HCT116 (cell line): ENCODE results near the gene MICAL3. TPM values are rescaled to one million over a fixed set of nuclear protein-coding genes. Genes with fewer than 3 reads are reported as not detected.

Experiments
- ATAC-seq: fragments of 200-7000 bp; cut with Tn5 transposase; 2 replicates; pipeline ENCODE4 v1.9.1; 2020; ENCODE audit warnings: mild to moderate bottlenecking, moderate library complexity
- BruUV-seq: library from RNA; stranded (reverse); fragments of 400-500 nt; replicated peaks from 2 replicates; lab custom pipeline; 2021; lab: Mats Ljungman, UMichigan
- CTCF ChIA-PET: fragments of 300-600 bp; sonication (Branson Sonifier 250); formaldehyde crosslinking; loops from one replicate; lab custom pipeline; 2021; ENCODE audit warnings: antibody characterized with exemption; lab: Charles Lee
- POLR2A ChIA-PET: fragments of 300-600, 350-600 bp; sonication (Branson Sonifier 250); formaldehyde crosslinking; loops from one replicate; lab custom pipeline; 2021; ENCODE audit warnings: antibody characterized with exemption; lab: Charles Lee
- RAD21 ChIA-PET, 2 experiments: fragments of 300-600 bp; sonication (Branson Sonifier 250); formaldehyde crosslinking; loops; one replicate each; lab custom pipeline; 2023; ENCODE audit warnings: low total read pairs in 2 of 2; ENCODE audit not compliant: uncharacterized antibody in 2 of 2, unreplicated experiment in 2 of 2, low non-redundant PET in 1 of 2; lab: Charles Lee
- DNase-seq: peaks from one replicate; pipeline ENCODE4 v3.0.0-alpha.2; 2010; ENCODE audit warnings: low read depth, low spot score
- H2AFZ ChIP-seq: fragments of 200-600 bp; shearing (Covaris generic), sonication (generic); 2 replicates; pipeline ENCODE4 v1.6.1; 2017; ENCODE audit warnings: low read depth, mixed run types, mixed read lengths, antibody characterized with exemption, low read length; ENCODE audit not compliant: poor library complexity, severe bottlenecking
- H3K27ac ChIP-seq: 2 replicates; pipeline ENCODE4 v1.5.1; 2012; ENCODE audit warnings: low read depth, low read length
- H3K27me3 ChIP-seq: fragments of 200-600 bp; sonication (generic); 2 replicates; pipeline ENCODE4 v1.6.1; 2016; ENCODE audit warnings: mixed run types, low read length, mixed read lengths; ENCODE audit not compliant: insufficient read depth
- H3K36me3 ChIP-seq, 2 experiments: fragments of 200-500 bp in 1 of 2; fragments of 200-600 bp in 1 of 2; sonication (Bioruptor generic) in 1 of 2; sonication (generic) in 1 of 2; 2 replicates each; pipeline versions ENCODE4 v1.5.1 to v1.6.1; 2014 to 2016; ENCODE audit warnings: low read length in 2 of 2, inconsistent platforms in 1 of 2, mixed read lengths in 1 of 2, mixed run types in 1 of 2; ENCODE audit not compliant: insufficient read depth in 2 of 2, control insufficient read depth in 1 of 2
- H3K4me1 ChIP-seq, 2 experiments: fragments of 200-600 bp in 1 of 2; sonication (generic) in 1 of 2; 2 replicates each; pipeline versions ENCODE4 v1.5.1 to v1.6.1; 2012 to 2017; ENCODE audit warnings: low read length in 2 of 2, inconsistent platforms in 1 of 2, mild to moderate bottlenecking in 1 of 2, mixed read lengths in 1 of 2, mixed run types in 1 of 2, moderate library complexity in 1 of 2; ENCODE audit not compliant: insufficient read depth in 2 of 2, control insufficient read depth in 1 of 2
- H3K4me2 ChIP-seq: fragments of 200-600 bp; sonication (generic); 2 replicates; pipeline ENCODE4 v1.6.1; 2017; ENCODE audit warnings: mixed run types, low read length, mixed read lengths
- H3K4me3 ChIP-seq, 2 experiments: fragments of 200-600 bp in 1 of 2; sonication (generic) in 1 of 2; replicated peaks in 1 of 2; 2 replicates each; pipeline ENCODE4 v1.5.1; 2011 to 2016; ENCODE audit warnings: low read length in 2 of 2, control low read depth in 1 of 2, low read depth in 1 of 2, mild to moderate bottlenecking in 1 of 2, mixed read lengths in 1 of 2, mixed run types in 1 of 2
- H3K79me2 ChIP-seq: fragments of 200-600 bp; sonication (generic); 2 replicates; pipeline ENCODE4 v1.6.1; 2017; ENCODE audit warnings: mild to moderate bottlenecking, mixed run types, low read length, moderate library complexity, mixed read lengths; ENCODE audit not compliant: insufficient read depth
- H3K9ac ChIP-seq: fragments of 200-600 bp; sonication (generic); 2 replicates; pipeline ENCODE4 v1.6.1; 2016; ENCODE audit warnings: low read length, mixed read lengths
- H3K9me2 ChIP-seq: fragments of 200-600 bp; sonication (generic), shearing (Covaris generic); 2 replicates; pipeline ENCODE4 v1.6.1; 2017; ENCODE audit warnings: mixed run types, mild to moderate bottlenecking, moderate library complexity; ENCODE audit not compliant: insufficient read depth
- H3K9me3 ChIP-seq, 2 experiments: fragments of 200-500 bp in 1 of 2; fragments of 200-600 bp in 1 of 2; sonication (Bioruptor generic) in 1 of 2; sonication (generic) in 1 of 2; 2 replicates each; pipeline ENCODE4 v1.6.1; 2014 to 2017; ENCODE audit warnings: low read length in 2 of 2, mixed read lengths in 2 of 2, inconsistent platforms in 1 of 2, low read depth in 1 of 2, mild to moderate bottlenecking in 1 of 2, mixed run types in 1 of 2, moderate library complexity in 1 of 2; ENCODE audit not compliant: control insufficient read depth in 1 of 2, insufficient read depth in 1 of 2
- H4K20me1 ChIP-seq: fragments of 200-600 bp; sonication (generic), shearing (Covaris generic); 2 replicates; pipeline ENCODE4 v1.6.1; 2017; ENCODE audit warnings: mixed run types, mild to moderate bottlenecking, moderate library complexity; ENCODE audit not compliant: insufficient read depth
- CBX3 ChIP-seq: IDR thresholded peaks from 2 replicates; pipeline ENCODE4 v1.6.1; 2012; ENCODE audit warnings: low read depth
- CEBPB ChIP-seq: IDR thresholded peaks from 2 replicates; pipeline ENCODE4 v1.6.1; 2012; ENCODE audit warnings: low read depth
- EGR1 ChIP-seq: IDR thresholded peaks from 2 replicates; pipeline ENCODE4 v1.6.1; 2012; ENCODE audit warnings: low read depth
- EZH2 ChIP-seq: fragments of 200-600 bp; sonication (generic); IDR thresholded peaks from 2 replicates; pipeline ENCODE4 v1.6.1; 2017; ENCODE audit warnings: antibody characterized with exemption, mixed run types
- EZH2phosphoT487 ChIP-seq: fragments of 200-600 bp; IDR thresholded peaks from 2 replicates; pipeline ENCODE4 v1.6.1; 2018; ENCODE audit warnings: antibody characterized with exemption, borderline replicate concordance
- FOSL1 ChIP-seq: IDR thresholded peaks from 2 replicates; pipeline ENCODE4 v1.6.1; 2012; ENCODE audit warnings: low read depth
- JUND ChIP-seq: IDR thresholded peaks from 2 replicates; pipeline ENCODE4 v1.6.1; 2012
- POLR2A ChIP-seq: IDR thresholded peaks from 2 replicates; pipeline ENCODE4 v1.7.0; 2011; ENCODE audit warnings: borderline replicate concordance; ENCODE audit not compliant: insufficient read depth, insufficient read length; ENCODE audit errors: extremely low read depth
- SP1 ChIP-seq: IDR thresholded peaks from 2 replicates; pipeline ENCODE4 v1.6.1; 2012; ENCODE audit warnings: low read depth
- SRF ChIP-seq: IDR thresholded peaks from 2 replicates; pipeline ENCODE4 v1.6.1; 2012; ENCODE audit warnings: low read depth
- TCF7L2 ChIP-seq: IDR thresholded peaks from 2 replicates; pipeline ENCODE4 v1.7.0; 2011; ENCODE audit warnings: borderline replicate concordance, inconsistent platforms; ENCODE audit not compliant: insufficient read depth, insufficient read length; ENCODE audit errors: extremely low read depth
- YY1 ChIP-seq: IDR thresholded peaks from 2 replicates; pipeline ENCODE4 v1.6.1; 2011; ENCODE audit warnings: low read length, low read depth, moderate library complexity, mild to moderate bottlenecking; ENCODE audit not compliant: insufficient replicate concordance; ENCODE audit errors: extremely low read depth
- ZFX ChIP-seq: fragments of 450-650 bp; IDR thresholded peaks from 2 replicates; pipeline ENCODE4 v1.6.1; 2017
- ZNF274 ChIP-seq: fragments of 200-500 bp; sonication (Bioruptor generic); IDR thresholded peaks from 2 replicates; pipeline ENCODE4 v1.6.1; 2014; ENCODE audit warnings: mild to moderate bottlenecking, low read depth, low read length, inconsistent platforms
- intact Hi-C: fragments of 100-400 bp; cut with micrococcal nuclease; formaldehyde crosslinking; loops from 2 replicates; pipeline ENCODE4 v1.10.0; 2022
- total RNA-seq: library from RNA; stranded (reverse); gene quantifications from one replicate; pipeline ENCODE4 v1.2.1, GENCODE V29; 2021; ENCODE audit not compliant: unreplicated experiment
- TF ChIP-seq, protein P1 (sequence below): IDR thresholded peaks from 2 replicates; pipeline ENCODE4 v1.6.1; 2012; ENCODE audit warnings: low read depth
- TF ChIP-seq, protein P2 (sequence below), 3 experiments: fragments of 200-600 bp in 1 of 3; sonication (generic) in 1 of 3; IDR thresholded peaks in 2 of 3; conservative IDR thresholded peaks in 1 of 3; 2 replicates each; pipeline ENCODE4 v1.5.1; 2012 to 2017; ENCODE audit warnings: low read depth in 2 of 3, low read length in 2 of 3, antibody characterized with exemption in 1 of 3, borderline replicate concordance in 1 of 3, control low read depth in 1 of 3, mild to moderate bottlenecking in 1 of 3, mixed read lengths in 1 of 3, mixed run types in 1 of 3, moderate library complexity in 1 of 3; ENCODE audit not compliant: insufficient read depth in 1 of 3

Gene MICAL3
- total RNA-seq, 1 experiment from 2014 or later = 30.8 TPM

DNA sequence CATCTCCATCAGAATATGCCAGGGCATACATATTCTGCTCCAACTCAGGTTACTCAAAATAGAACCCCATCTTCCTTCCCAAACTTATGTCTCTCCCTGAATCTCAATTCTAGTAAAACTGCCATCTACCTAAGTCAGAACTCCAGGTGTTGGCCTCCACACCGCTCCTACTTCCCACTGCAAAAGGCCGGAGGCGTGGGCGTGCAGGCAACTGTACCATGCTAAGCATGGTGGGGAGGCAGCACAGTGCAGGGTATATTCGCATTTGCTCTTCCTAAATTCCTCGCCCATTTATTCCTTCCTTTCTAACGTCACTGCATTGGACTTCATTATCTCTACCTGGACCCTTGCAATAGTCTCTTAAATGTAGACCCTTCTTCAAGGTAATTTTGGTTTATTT, 97.8 kb downstream of the MICAL3 start:
- Histone ChIP-seq H3K4me2 (no peak overlapping the region), H3K9ac (no peak overlapping the region), H3K79me2 (peaks cover 90% of the 10 kb centered on the region), H3K9me3 (no peaks in the 10 kb centered on the region), H3K36me3 (no peaks in the 10 kb centered on the region), H4K20me1 (peaks cover 18% of the 10 kb centered on the region; the same call in 1 of the 2 replicates), H3K27me3 (no peaks in the 10 kb centered on the region), H3K9me2 (no peaks in the 10 kb centered on the region), H3K4me3 (no peak overlapping the region), H2AFZ (no peak overlapping the region), H3K27ac (no peak overlapping the region), H3K4me1 (peaks cover 24 to 43% of the 10 kb centered on the region in 2 experiments)
- CTCF ChIA-PET = no interaction called here
- intact Hi-C loops = no loop called here
- ATAC-seq (no peak), DNase-seq (no peak)
- TF ChIP-seq ZFX (no peak), TCF7L2 (no peak), POLR2A (no peak), SRF (no peak), SP1 (no peak), ZNF274 (no peak), EGR1 (no peak), CBX3 (no peak), CEBPB (no peak), JUND (no peak), FOSL1 (no peak), EZH2phosphoT487 (no peak), YY1 (no peak), EZH2 (no peak)
- TF ChIP-seq, protein P1, sequence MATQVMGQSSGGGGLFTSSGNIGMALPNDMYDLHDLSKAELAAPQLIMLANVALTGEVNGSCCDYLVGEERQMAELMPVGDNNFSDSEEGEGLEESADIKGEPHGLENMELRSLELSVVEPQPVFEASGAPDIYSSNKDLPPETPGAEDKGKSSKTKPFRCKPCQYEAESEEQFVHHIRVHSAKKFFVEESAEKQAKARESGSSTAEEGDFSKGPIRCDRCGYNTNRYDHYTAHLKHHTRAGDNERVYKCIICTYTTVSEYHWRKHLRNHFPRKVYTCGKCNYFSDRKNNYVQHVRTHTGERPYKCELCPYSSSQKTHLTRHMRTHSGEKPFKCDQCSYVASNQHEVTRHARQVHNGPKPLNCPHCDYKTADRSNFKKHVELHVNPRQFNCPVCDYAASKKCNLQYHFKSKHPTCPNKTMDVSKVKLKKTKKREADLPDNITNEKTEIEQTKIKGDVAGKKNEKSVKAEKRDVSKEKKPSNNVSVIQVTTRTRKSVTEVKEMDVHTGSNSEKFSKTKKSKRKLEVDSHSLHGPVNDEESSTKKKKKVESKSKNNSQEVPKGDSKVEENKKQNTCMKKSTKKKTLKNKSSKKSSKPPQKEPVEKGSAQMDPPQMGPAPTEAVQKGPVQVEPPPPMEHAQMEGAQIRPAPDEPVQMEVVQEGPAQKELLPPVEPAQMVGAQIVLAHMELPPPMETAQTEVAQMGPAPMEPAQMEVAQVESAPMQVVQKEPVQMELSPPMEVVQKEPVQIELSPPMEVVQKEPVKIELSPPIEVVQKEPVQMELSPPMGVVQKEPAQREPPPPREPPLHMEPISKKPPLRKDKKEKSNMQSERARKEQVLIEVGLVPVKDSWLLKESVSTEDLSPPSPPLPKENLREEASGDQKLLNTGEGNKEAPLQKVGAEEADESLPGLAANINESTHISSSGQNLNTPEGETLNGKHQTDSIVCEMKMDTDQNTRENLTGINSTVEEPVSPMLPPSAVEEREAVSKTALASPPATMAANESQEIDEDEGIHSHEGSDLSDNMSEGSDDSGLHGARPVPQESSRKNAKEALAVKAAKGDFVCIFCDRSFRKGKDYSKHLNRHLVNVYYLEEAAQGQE = no peak
- TF ChIP-seq, protein P2, sequence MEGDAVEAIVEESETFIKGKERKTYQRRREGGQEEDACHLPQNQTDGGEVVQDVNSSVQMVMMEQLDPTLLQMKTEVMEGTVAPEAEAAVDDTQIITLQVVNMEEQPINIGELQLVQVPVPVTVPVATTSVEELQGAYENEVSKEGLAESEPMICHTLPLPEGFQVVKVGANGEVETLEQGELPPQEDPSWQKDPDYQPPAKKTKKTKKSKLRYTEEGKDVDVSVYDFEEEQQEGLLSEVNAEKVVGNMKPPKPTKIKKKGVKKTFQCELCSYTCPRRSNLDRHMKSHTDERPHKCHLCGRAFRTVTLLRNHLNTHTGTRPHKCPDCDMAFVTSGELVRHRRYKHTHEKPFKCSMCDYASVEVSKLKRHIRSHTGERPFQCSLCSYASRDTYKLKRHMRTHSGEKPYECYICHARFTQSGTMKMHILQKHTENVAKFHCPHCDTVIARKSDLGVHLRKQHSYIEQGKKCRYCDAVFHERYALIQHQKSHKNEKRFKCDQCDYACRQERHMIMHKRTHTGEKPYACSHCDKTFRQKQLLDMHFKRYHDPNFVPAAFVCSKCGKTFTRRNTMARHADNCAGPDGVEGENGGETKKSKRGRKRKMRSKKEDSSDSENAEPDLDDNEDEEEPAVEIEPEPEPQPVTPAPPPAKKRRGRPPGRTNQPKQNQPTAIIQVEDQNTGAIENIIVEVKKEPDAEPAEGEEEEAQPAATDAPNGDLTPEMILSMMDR (IDR thresholded peaks at IDR 0.05 in 2 of 3, conservative IDR thresholded peaks at IDR 0.05 in 1 of 3; ENCODE audit: borderline replicate concordance in 1 of 3, insufficient read depth in 1 of 3, low read depth in 2 of 3, low read length in 2 of 3) = no peak
- BruUV-seq = no TSS peak
- POLR2A ChIA-PET = no interaction called here
- RAD21 ChIA-PET = no interaction called here
